ENCODE data around the gene DVL2.

DNA sequence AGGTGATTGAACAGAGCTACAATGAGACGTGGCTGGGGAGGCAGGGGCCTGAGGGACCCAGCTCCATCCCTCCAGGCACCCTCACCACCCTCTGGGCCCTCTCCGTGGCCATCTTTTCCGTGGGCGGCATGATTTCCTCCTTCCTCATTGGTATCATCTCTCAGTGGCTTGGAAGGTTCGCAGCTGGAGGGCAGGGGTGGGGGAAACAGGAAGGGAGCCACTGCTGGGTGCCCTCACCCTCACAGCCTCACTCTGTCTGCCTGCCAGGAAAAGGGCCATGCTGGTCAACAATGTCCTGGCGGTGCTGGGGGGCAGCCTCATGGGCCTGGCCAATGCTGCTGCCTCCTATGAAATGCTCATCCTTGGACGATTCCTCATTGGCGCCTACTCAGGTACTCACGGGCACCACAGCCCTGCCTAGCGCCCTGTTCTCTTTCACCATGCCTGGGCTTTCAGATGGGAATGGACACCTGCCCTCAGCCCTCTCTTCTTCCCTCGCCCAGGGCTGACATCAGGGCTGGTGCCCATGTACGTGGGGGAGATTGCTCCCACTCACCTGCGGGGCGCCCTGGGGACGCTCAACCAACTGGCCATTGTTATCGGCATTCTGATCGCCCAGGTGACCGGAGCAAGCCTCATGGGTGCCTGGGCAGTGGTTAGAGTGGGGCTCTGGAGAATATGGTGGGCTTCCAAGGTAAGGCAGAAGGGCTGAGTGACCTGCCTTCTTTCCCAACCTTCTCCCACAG, 49.3 kb upstream of the DVL2 start:
- TF ChIP-seq, protein P1, sequence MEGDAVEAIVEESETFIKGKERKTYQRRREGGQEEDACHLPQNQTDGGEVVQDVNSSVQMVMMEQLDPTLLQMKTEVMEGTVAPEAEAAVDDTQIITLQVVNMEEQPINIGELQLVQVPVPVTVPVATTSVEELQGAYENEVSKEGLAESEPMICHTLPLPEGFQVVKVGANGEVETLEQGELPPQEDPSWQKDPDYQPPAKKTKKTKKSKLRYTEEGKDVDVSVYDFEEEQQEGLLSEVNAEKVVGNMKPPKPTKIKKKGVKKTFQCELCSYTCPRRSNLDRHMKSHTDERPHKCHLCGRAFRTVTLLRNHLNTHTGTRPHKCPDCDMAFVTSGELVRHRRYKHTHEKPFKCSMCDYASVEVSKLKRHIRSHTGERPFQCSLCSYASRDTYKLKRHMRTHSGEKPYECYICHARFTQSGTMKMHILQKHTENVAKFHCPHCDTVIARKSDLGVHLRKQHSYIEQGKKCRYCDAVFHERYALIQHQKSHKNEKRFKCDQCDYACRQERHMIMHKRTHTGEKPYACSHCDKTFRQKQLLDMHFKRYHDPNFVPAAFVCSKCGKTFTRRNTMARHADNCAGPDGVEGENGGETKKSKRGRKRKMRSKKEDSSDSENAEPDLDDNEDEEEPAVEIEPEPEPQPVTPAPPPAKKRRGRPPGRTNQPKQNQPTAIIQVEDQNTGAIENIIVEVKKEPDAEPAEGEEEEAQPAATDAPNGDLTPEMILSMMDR (IDR thresholded peaks at IDR 0.05), result no peak
- no peak for TF ChIP-seq POLR2A (IDR thresholded peaks at IDR 0.05)
